MV-4-11 (cell line): ENCODE data around the gene ATP2A2.

Experiments used
- DNase-seq: peaks from one replicate; lab custom pipeline; 2025; lab: John Stamatoyannopoulos, UW

The ATP2A2 gene

GRCh38 chr12:110262442-110263388, 18.3 kb upstream of the ATP2A2 start:
- DNase-seq: peak; percentile 82

GRCh38 chr12:110266381-110266960, 14.6 kb upstream of the ATP2A2 start:
- DNase-seq: no peak

- peak; percentile 18 for DNase-seq
Measured at GRCh38 chr12:110266980-110267620, 13.9 kb upstream of the ATP2A2 start.

GRCh38 chr12:110269622-110270124, 11.4 kb upstream of the ATP2A2 start:
- peak; percentile 15 for DNase-seq

- no peak for DNase-seq
Measured at GRCh38 chr12:110270125-110270962, 10.7 kb upstream of the ATP2A2 start.

GRCh38 chr12:110271015-110271414, 10.0 kb upstream of the ATP2A2 start:
- no peak for DNase-seq

- DNase-seq: no peak
Measured at GRCh38 chr12:110277530-110278254, 3.4 kb upstream of the ATP2A2 start.

GRCh38 chr12:110278255-110278536, 2.9 kb upstream of the ATP2A2 start:
- no peak for DNase-seq

GRCh38 chr12:110279566-110280375, 1.3 kb upstream of the ATP2A2 start:
- no peak for DNase-seq

- peak; percentile 49 for DNase-seq
Measured at GRCh38 chr12:110280392-110280778, 662 bp upstream of the ATP2A2 start.

- peak; percentile 21 for DNase-seq
Measured at GRCh38 chr12:110281549-110282299, 677 bp downstream of the ATP2A2 start.

GRCh38 chr12:110282300-110282860, 1.3 kb downstream of the ATP2A2 start:
- DNase-seq: peak; percentile 47

GRCh38 chr12:110282956-110283817, 2.1 kb downstream of the ATP2A2 start:
- DNase-seq: no peak

GRCh38 chr12:110284597-110284996, 3.5 kb downstream of the ATP2A2 start:
- no peak for DNase-seq

GRCh38 chr12:110286623-110287022, 5.6 kb downstream of the ATP2A2 start:
- DNase-seq: peak; percentile 45

- DNase-seq: no peak
Measured at GRCh38 chr12:110287986-110288385, 6.9 kb downstream of the ATP2A2 start.

- no peak for DNase-seq
Measured at GRCh38 chr12:110289044-110289710, 8.1 kb downstream of the ATP2A2 start.

- no peak for DNase-seq
Measured at GRCh38 chr12:110289711-110290078, 8.6 kb downstream of the ATP2A2 start.
